Measurements from ENCODE around the gene MRPS27.
"Not testable (repeated sequence)": the region's sequence is repeated elsewhere in the genome, so short reads cannot be mapped to it uniquely, and the experiment has no call there.

MRPS27 gene

DNA sequence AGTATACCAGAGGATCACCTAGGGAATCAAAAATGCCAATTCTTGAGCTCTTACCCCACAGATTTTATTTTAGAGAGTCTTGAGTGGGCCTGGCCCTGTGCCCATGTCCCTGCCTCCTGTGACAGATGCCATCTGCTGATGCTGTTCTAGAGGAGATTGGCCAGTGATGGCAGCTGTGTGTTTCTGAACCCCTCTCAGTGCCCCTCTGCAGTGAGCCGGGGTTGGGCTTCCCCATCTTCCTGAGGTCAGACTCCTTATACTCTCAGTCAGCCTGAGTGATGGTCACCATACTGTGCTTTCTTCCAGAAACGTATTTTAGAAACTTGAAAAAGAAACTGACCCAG is 6.2 kb upstream of the MRPS27 start:
- no peaks in the 10 kb centered on the region for H3K4me1 ChIP-seq (ENCODE audit: insufficient read depth, insufficient read length)
- no peak overlapping the region for H3K9ac ChIP-seq (ENCODE audit: insufficient read length, low read depth)
- TF ChIP-seq ZNF274 (IDR thresholded peaks at IDR 0.05; ENCODE audit: low read depth, low read length) (no peak), YY1 (IDR thresholded peaks at IDR 0.05; ENCODE audit: insufficient read depth, insufficient read length) (no peak), SUZ12 (IDR thresholded peaks at IDR 0.05; ENCODE audit: extremely low read depth, insufficient read depth, insufficient read length) (no peak)
- no peak for DNase-seq (ENCODE audit: low read depth, low spot score)
- H3K9me3 ChIP-seq (ENCODE audit: insufficient read depth, low read length), result no peaks in the 10 kb centered on the region
- H3K27me3 ChIP-seq (ENCODE audit: insufficient read depth, insufficient read length), result no peaks in the 10 kb centered on the region
- peaks cover 75% of the 10 kb centered on the region for H3K36me3 ChIP-seq (ENCODE audit: insufficient read depth, insufficient read length, low read length)
- H3K4me3 ChIP-seq (ENCODE audit: insufficient read length, low read depth), result no peak overlapping the region

DNA sequence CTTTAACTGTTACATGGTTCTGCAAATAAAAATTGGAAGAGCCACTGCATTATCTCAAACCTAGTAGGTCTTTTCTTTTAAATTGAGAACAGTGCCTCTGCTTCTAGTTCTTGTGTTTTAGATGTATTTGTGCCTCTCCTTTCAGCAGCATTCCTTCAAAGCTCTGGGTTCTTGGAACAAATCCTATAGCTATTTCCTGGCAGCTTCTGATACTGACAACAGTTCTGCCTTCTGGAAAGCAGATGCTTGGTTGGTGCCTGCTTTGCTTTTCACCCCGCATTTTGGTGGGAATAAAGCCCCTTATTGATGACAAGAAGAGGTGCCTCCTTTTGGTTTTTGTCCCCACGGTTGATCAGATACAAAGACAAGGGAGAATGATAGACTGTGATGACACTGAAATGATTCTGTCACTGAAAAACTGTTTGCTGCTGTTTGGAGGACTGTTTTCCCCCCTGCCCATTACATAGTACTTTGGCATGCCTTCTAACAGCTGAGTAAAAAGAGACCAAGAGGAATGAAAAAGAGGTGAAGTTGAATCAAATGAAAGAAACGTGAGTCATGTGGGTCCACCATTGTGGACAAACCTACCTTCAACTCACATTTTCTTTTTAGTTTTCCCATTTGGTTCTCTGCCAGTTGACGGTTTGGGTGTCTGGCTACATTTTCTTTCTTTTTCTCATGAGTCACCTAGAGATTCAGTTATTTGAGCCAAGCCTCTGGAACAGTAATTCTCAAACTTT is 5.7 kb upstream of the MRPS27 start:
- Histone ChIP-seq H3K9ac (ENCODE audit: insufficient read length, low read depth) (no peak overlapping the region), H3K36me3 (ENCODE audit: insufficient read depth, insufficient read length, low read length) (peaks cover 71% of the 10 kb centered on the region), H3K27me3 (ENCODE audit: insufficient read depth, insufficient read length) (no peaks in the 10 kb centered on the region), H3K4me1 (ENCODE audit: insufficient read depth, insufficient read length) (no peaks in the 10 kb centered on the region), H3K4me3 (ENCODE audit: insufficient read length, low read depth) (no peak overlapping the region), H3K9me3 (ENCODE audit: insufficient read depth, low read length) (no peaks in the 10 kb centered on the region)
- no peak for DNase-seq (ENCODE audit: low read depth, low spot score)
- TF ChIP-seq SUZ12 (IDR thresholded peaks at IDR 0.05; ENCODE audit: extremely low read depth, insufficient read depth, insufficient read length), result no peak
- no peak for TF ChIP-seq YY1 (IDR thresholded peaks at IDR 0.05; ENCODE audit: insufficient read depth, insufficient read length)
- no peak for TF ChIP-seq ZNF274 (IDR thresholded peaks at IDR 0.05; ENCODE audit: low read depth, low read length)

DNA sequence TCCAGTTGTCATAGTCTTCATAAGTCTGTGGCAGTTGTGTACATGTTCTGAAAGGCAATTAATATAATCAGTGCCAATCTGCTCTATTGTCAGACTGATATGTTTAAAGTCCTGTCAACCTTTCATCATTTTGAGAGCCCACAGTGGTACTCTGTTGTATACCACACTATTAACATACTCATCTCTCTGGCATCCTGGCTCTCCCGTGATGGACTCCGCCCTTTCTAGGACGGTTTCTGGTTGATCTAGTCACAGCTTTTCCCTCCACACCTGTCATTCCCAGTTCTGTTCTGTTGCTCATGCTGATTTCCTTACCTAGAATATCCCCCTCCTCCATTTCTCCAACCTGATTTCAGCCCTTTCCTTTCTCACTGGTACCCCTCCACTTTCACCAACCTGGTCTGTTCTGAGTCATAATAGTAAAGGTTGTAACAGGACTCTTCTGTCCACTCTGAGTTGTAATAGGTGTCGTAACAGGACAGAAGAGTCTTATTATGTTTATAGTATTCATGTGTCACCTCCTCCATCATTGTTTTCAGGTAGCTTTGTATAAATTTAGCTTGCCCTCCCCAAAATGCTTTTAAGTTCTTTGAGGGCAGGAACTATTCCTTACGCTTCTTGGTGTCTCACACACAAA is 4.3 kb upstream of the MRPS27 start:
- Histone ChIP-seq H3K27me3 (ENCODE audit: insufficient read depth, insufficient read length) (no peaks in the 10 kb centered on the region), H3K9ac (ENCODE audit: insufficient read length, low read depth) (no peak overlapping the region), H3K4me1 (ENCODE audit: insufficient read depth, insufficient read length) (no peaks in the 10 kb centered on the region), H3K4me3 (ENCODE audit: insufficient read length, low read depth) (no peak overlapping the region), H3K9me3 (ENCODE audit: insufficient read depth, low read length) (no peaks in the 10 kb centered on the region), H3K36me3 (ENCODE audit: insufficient read depth, insufficient read length, low read length) (peaks cover 65% of the 10 kb centered on the region)
- no peak for TF ChIP-seq ZNF274 (IDR thresholded peaks at IDR 0.05; ENCODE audit: low read depth, low read length)
- TF ChIP-seq SUZ12 (IDR thresholded peaks at IDR 0.05; ENCODE audit: extremely low read depth, insufficient read depth, insufficient read length), result no peak
- TF ChIP-seq YY1 (IDR thresholded peaks at IDR 0.05; ENCODE audit: insufficient read depth, insufficient read length), result no peak
- no peak for DNase-seq (ENCODE audit: low read depth, low spot score)

DNA sequence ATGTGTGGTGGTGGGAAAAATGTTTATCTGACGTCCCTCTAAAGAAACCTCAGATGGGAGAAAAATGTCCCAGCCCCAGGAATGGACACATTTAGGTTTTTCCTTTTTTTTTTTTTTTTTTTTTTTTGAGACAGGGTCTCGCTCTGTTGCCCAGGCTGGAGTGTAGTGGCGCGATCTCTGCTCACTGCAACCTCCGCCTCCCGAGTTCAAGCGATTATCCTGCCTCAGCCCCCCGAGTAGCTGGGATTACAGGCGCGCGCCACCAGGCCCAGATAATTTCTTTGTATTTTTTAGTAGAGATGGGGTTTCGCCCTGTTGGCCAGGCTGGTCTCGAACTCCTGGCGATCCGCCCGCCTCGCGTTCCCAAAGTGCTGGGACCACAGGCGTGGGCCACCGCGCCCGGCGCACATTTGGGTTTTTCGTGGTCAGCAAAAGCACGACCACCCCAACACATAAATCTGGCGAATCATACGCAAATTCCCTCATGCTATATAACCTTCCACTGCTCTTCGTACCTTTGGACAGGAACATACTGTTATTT is 535 bp downstream of the MRPS27 start:
- not testable (repeated sequence) for H3K9me3 ChIP-seq (ENCODE audit: insufficient read depth, low read length); H3K4me1 ChIP-seq (ENCODE audit: insufficient read depth, insufficient read length); DNase-seq (ENCODE audit: low read depth, low spot score); H3K27me3 ChIP-seq (ENCODE audit: insufficient read depth, insufficient read length)
- Histone ChIP-seq H3K9ac (ENCODE audit: insufficient read length, low read depth) (peak overlapping the region; percentile 97), H3K36me3 (ENCODE audit: insufficient read depth, insufficient read length, low read length) (peaks cover 50% of the 10 kb centered on the region), H3K4me3 (ENCODE audit: insufficient read length, low read depth) (peak overlapping the region; percentile 90)

DNA sequence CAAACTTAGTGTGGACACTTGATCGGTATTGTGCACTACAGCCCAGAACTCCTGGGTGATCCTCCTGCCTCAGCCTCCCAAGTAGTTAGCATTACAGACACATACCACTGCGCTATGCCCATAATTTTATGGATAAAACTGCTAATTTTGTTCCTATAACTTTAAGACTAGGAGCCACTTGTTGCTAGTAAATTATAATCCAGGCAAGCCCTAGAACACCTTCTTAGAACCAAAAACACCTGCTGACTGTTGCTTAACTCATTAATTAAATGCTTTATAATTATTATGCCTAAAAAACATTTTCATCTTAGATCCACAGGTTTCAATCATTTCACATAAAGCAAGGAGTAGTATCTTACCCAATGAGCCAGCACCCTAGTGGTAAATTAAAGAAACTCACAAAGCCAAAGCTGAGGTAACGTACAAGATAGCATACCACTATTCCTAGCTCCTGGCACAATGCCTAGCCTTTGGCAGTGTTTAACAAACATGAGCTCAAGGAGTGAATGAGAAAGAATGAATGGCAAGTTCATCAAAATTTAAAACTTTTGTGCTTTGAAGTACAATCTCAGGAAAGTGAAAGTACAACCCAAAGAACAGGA is 5.4 kb downstream of the MRPS27 start:
- Histone ChIP-seq H3K27me3 (ENCODE audit: insufficient read depth, insufficient read length) (no peaks in the 10 kb centered on the region), H3K9me3 (ENCODE audit: insufficient read depth, low read length) (no peaks in the 10 kb centered on the region), H3K4me3 (ENCODE audit: insufficient read length, low read depth) (no peak overlapping the region), H3K9ac (ENCODE audit: insufficient read length, low read depth) (no peak overlapping the region), H3K36me3 (ENCODE audit: insufficient read depth, insufficient read length, low read length) (peaks cover 70% of the 10 kb centered on the region), H3K4me1 (ENCODE audit: insufficient read depth, insufficient read length) (no peaks in the 10 kb centered on the region)
- TF ChIP-seq ZNF274 (IDR thresholded peaks at IDR 0.05; ENCODE audit: low read depth, low read length) (no peak), SUZ12 (IDR thresholded peaks at IDR 0.05; ENCODE audit: extremely low read depth, insufficient read depth, insufficient read length) (no peak), YY1 (IDR thresholded peaks at IDR 0.05; ENCODE audit: insufficient read depth, insufficient read length) (no peak)
- no peak for DNase-seq (ENCODE audit: low read depth, low spot score)

DNA sequence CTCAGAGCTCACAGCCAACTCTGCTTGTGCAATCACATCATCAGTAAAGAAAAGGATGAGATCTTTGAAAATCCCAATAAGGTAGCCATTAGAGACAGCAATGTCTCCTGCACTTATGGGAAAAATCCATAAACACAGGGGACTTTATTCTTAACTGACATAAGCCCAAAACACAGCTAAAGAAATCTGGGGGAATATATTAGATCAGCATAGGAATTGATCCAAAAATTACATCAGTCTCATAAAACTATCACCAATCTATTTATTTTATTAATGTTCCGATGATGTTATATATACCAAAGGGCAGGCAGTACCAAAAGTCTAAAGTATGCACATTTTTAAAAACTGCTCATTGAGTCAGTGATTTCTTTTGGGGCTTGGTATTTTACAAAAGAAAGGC is 6.9 kb downstream of the MRPS27 start:
- no peak for DNase-seq (ENCODE audit: low read depth, low spot score)
- Histone ChIP-seq H3K27me3 (ENCODE audit: insufficient read depth, insufficient read length) (no peaks in the 10 kb centered on the region), H3K36me3 (ENCODE audit: insufficient read depth, insufficient read length, low read length) (peaks cover 82% of the 10 kb centered on the region), H3K4me3 (ENCODE audit: insufficient read length, low read depth) (no peak overlapping the region), H3K9ac (ENCODE audit: insufficient read length, low read depth) (no peak overlapping the region), H3K4me1 (ENCODE audit: insufficient read depth, insufficient read length) (no peaks in the 10 kb centered on the region), H3K9me3 (ENCODE audit: insufficient read depth, low read length) (no peaks in the 10 kb centered on the region)
- TF ChIP-seq SUZ12 (IDR thresholded peaks at IDR 0.05; ENCODE audit: extremely low read depth, insufficient read depth, insufficient read length) (no peak), YY1 (IDR thresholded peaks at IDR 0.05; ENCODE audit: insufficient read depth, insufficient read length) (no peak), ZNF274 (IDR thresholded peaks at IDR 0.05; ENCODE audit: low read depth, low read length) (no peak)

DNA sequence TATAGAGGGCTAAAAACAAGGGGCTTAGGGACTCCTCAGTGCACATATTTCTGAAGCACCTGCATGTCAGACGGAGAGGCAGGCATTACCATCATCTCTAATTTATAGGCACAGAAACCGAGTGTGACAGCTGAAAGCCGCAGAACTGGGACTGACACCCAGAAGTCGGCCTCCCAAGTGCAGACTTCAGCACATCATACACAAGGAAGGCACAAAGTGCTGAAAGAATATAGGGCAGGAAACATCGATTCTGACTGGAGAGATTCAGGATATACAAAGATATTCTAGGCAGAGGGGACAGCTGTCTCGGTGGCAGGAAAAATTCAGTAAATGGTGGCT is 11.2 kb downstream of the MRPS27 start:
- peaks cover 59% of the 10 kb centered on the region for H3K36me3 ChIP-seq (ENCODE audit: insufficient read depth, insufficient read length, low read length)
- no peaks in the 10 kb centered on the region for H3K9me3 ChIP-seq (ENCODE audit: insufficient read depth, low read length)
- no peak overlapping the region for H3K9ac ChIP-seq (ENCODE audit: insufficient read length, low read depth)
- TF ChIP-seq ZNF274 (IDR thresholded peaks at IDR 0.05; ENCODE audit: low read depth, low read length), result no peak
- TF ChIP-seq YY1 (IDR thresholded peaks at IDR 0.05; ENCODE audit: insufficient read depth, insufficient read length), result no peak
- TF ChIP-seq SUZ12 (IDR thresholded peaks at IDR 0.05; ENCODE audit: extremely low read depth, insufficient read depth, insufficient read length), result no peak
- H3K4me3 ChIP-seq (ENCODE audit: insufficient read length, low read depth), result no peak overlapping the region
- no peaks in the 10 kb centered on the region for H3K4me1 ChIP-seq (ENCODE audit: insufficient read depth, insufficient read length)
- DNase-seq (ENCODE audit: low read depth, low spot score), result no peak
- H3K27me3 ChIP-seq (ENCODE audit: insufficient read depth, insufficient read length), result no peaks in the 10 kb centered on the region
